Lower leg skin (tissue), 3 donors: Measurements from ENCODE around the gene FAAH2.

Source experiments
- POLR2A ChIP-seq, 2 donors: fragments of 450-650 bp; IDR thresholded peaks; one replicate each; pipeline ENCODE4 v1.6.1; 2016 to 2017; ENCODE audit warnings: antibody characterized with exemption in 2 of 2, mild to moderate bottlenecking in 1 of 2, moderate library complexity in 1 of 2
- TF ChIP-seq, protein P1 (sequence below), 3 donors: fragments of 450-650 bp; IDR thresholded peaks; one replicate each; pipeline ENCODE4 v1.5.1; 2016; ENCODE audit warnings: antibody characterized with exemption in 3 of 3, mild to moderate bottlenecking in 3 of 3, moderate library complexity in 2 of 3

DNA sequence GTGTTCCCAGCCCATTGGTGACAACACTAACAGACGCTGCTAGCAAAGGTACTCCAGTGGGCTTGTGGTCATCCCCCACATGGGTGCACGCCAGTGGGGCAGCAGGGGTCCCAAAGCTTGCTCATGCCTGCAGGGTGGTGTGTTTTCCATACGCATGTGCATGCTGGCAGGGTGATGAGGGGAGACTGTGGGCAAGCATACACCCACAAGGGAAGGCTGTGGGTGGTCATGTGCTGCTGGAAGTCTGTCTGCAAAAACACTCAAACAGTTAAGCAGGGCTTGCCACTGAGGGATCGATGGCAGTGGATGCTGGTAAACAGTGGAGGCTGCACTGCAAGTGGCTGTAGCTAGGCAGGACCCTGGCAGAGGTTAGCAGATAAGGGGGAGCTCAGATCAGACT is 79.9 kb downstream of the FAAH2 start:
- TF ChIP-seq, protein P1, sequence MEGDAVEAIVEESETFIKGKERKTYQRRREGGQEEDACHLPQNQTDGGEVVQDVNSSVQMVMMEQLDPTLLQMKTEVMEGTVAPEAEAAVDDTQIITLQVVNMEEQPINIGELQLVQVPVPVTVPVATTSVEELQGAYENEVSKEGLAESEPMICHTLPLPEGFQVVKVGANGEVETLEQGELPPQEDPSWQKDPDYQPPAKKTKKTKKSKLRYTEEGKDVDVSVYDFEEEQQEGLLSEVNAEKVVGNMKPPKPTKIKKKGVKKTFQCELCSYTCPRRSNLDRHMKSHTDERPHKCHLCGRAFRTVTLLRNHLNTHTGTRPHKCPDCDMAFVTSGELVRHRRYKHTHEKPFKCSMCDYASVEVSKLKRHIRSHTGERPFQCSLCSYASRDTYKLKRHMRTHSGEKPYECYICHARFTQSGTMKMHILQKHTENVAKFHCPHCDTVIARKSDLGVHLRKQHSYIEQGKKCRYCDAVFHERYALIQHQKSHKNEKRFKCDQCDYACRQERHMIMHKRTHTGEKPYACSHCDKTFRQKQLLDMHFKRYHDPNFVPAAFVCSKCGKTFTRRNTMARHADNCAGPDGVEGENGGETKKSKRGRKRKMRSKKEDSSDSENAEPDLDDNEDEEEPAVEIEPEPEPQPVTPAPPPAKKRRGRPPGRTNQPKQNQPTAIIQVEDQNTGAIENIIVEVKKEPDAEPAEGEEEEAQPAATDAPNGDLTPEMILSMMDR (IDR thresholded peaks at IDR 0.05) = no peak
- TF ChIP-seq POLR2A (IDR thresholded peaks at IDR 0.05) = no peak
